H1 (cell line): ENCODE results near the gene GOLGA6C. TPM values are rescaled to one million over a fixed set of nuclear protein-coding genes. Genes with fewer than 3 reads are reported as not detected.
"Not testable (repeated sequence)": the region's sequence is repeated elsewhere in the genome, so short reads cannot be mapped to it uniquely, and the experiment has no call there.

Experiments used
- CTCF ChIA-PET: fragments of 300-600 bp; sonication (Branson Sonifier 250); formaldehyde crosslinking; loops from one replicate; lab custom pipeline; 2021; ENCODE audit not compliant: partially characterized antibody; lab: Charles Lee
- POLR2A ChIA-PET: fragments of 300-600 bp; sonication (Branson Sonifier 250); formaldehyde crosslinking; loops from one replicate; lab custom pipeline; 2021; ENCODE audit warnings: inconsistent platforms; ENCODE audit not compliant: partially characterized antibody; lab: Charles Lee
- DNase-seq, 2 experiments: peaks; one replicate each; pipeline versions ENCODE4 v3.0.0 to v3.0.0-alpha.2; 2010 to 2022; ENCODE audit warnings: low spot score in 2 of 2, low read depth in 1 of 2, mixed read lengths in 1 of 2
- FAIRE-seq: peaks from 2 replicates; lab custom pipeline; 2011; peaks lifted over from hg19 to GRCh38; lab: Jason Lieb, UNC
- H2AFZ ChIP-seq: 2 replicates; pipeline ENCODE4 v1.8.1; 2012; ENCODE audit warnings: low read length, inconsistent platforms
- H2AK5ac ChIP-seq: 2 replicates; pipeline ENCODE4 v1.6.1; 2013; ENCODE audit warnings: low read depth, low read length
- H2BK120ac ChIP-seq: replicated peaks from 2 replicates; pipeline ENCODE3; 2013; ENCODE audit warnings: low read depth, low read length, inconsistent platforms
- H2BK12ac ChIP-seq: 2 replicates; pipeline ENCODE4 v1.6.1; 2013; ENCODE audit warnings: low read depth, low read length
- H2BK15ac ChIP-seq: 2 replicates; pipeline ENCODE4 v1.6.1; 2013; ENCODE audit warnings: low read length
- H2BK20ac ChIP-seq: 2 replicates; pipeline ENCODE4 v1.6.1; 2013; ENCODE audit warnings: low read length
- H2BK5ac ChIP-seq: 2 replicates; pipeline ENCODE4 v1.6.1; 2013; ENCODE audit warnings: low read depth, low read length
- H3K14ac ChIP-seq: 2 replicates; pipeline ENCODE4 v1.6.1; 2013; ENCODE audit warnings: inconsistent platforms; ENCODE audit not compliant: insufficient read length
- H3K18ac ChIP-seq: 2 replicates; pipeline ENCODE4 v1.6.1; 2013; ENCODE audit warnings: low read length; ENCODE audit errors: extremely low read depth
- H3K23ac ChIP-seq: 2 replicates; pipeline ENCODE4 v1.6.1; 2013; ENCODE audit warnings: inconsistent platforms; ENCODE audit not compliant: insufficient read length
- H3K23me2 ChIP-seq: 2 replicates; pipeline ENCODE4 v1.6.1; 2013; ENCODE audit warnings: low read depth, low read length
- H3K27ac ChIP-seq: 2 replicates; pipeline ENCODE4 v1.6.1; 2011; ENCODE audit warnings: low read depth, low read length, inconsistent platforms
- H3K27me3 ChIP-seq, 4 experiments: replicated peaks in 1 of 4; 1 replicate in 1 of 4; 2 replicates in 3 of 4; pipeline versions ENCODE4 v1.6.1 to v1.8.1; 2011 to 2013; ENCODE audit warnings: low read length in 3 of 4, mild to moderate bottlenecking in 3 of 4, inconsistent platforms in 2 of 4, mixed read lengths in 2 of 4, moderate library complexity in 1 of 4; ENCODE audit not compliant: control insufficient read depth in 3 of 4, insufficient read depth in 3 of 4; ENCODE audit errors: extremely low read depth in 1 of 4
- H3K36me3 ChIP-seq, 4 experiments: 2 replicates each; pipeline versions ENCODE4 v1.6.1 to v1.8.1; 2011 to 2013; ENCODE audit warnings: mild to moderate bottlenecking in 4 of 4, low read length in 3 of 4, moderate library complexity in 2 of 4, control low read depth in 1 of 4, inconsistent platforms in 1 of 4; ENCODE audit not compliant: insufficient read depth in 4 of 4, control insufficient read depth in 2 of 4
- H3K4ac ChIP-seq: replicated peaks from 2 replicates; pipeline ENCODE3; 2013; ENCODE audit warnings: low read length, low read depth, mixed read lengths, inconsistent platforms; ENCODE audit not compliant: insufficient read length
- H3K4me1 ChIP-seq, 4 experiments: replicated peaks in 1 of 4; 1 replicate in 1 of 4; 2 replicates in 3 of 4; pipeline versions ENCODE4 v1.6.1 to v1.8.1; 2011 to 2013; ENCODE audit warnings: low read length in 3 of 4, inconsistent platforms in 2 of 4, mixed read lengths in 1 of 4; ENCODE audit not compliant: insufficient read depth in 4 of 4, control insufficient read depth in 3 of 4
- H3K4me2 ChIP-seq, 2 experiments: 2 replicates each; pipeline versions ENCODE4 v1.6.1 to v1.8.1; 2011 to 2013; ENCODE audit warnings: low read depth in 2 of 2, low read length in 2 of 2, control low read depth in 1 of 2, inconsistent platforms in 1 of 2, mild to moderate bottlenecking in 1 of 2; ENCODE audit not compliant: insufficient read depth in 1 of 2
- H3K4me3 ChIP-seq, 4 experiments: fragments of 200-600, 300-600 bp in 1 of 4; sonication (generic), shearing (Covaris generic), sonication (Bioruptor Twin) in 1 of 4; 2 replicates each; pipeline versions ENCODE4 v1.5.1 to v1.8.1; 2011 to 2016; ENCODE audit warnings: low read length in 4 of 4, low read depth in 3 of 4, control low read depth in 2 of 4, inconsistent platforms in 2 of 4, mild to moderate bottlenecking in 2 of 4, mixed read lengths in 1 of 4, moderate library complexity in 1 of 4; ENCODE audit not compliant: insufficient read depth in 2 of 4; ENCODE audit errors: extremely low read depth in 1 of 4
- H3K56ac ChIP-seq: replicated peaks from 2 replicates; pipeline ENCODE3; 2013; ENCODE audit warnings: low read depth, mild to moderate bottlenecking, mixed read lengths, low read length, inconsistent platforms; ENCODE audit not compliant: insufficient read length
- H3K79me1 ChIP-seq: 2 replicates; pipeline ENCODE4 v1.6.1; 2013; ENCODE audit warnings: low read depth, low read length, control low read depth
- H3K79me2 ChIP-seq, 2 experiments: 2 replicates each; pipeline versions ENCODE4 v1.6.1 to v1.8.1; 2012 to 2013; ENCODE audit warnings: low read length in 2 of 2, mild to moderate bottlenecking in 2 of 2, inconsistent platforms in 1 of 2; ENCODE audit not compliant: insufficient read depth in 2 of 2, control insufficient read depth in 1 of 2
- H3K9ac ChIP-seq, 4 experiments: replicated peaks in 1 of 4; 1 replicate in 1 of 4; 2 replicates in 3 of 4; pipeline versions ENCODE4 v1.6.1 to v1.8.1; 2011 to 2013; ENCODE audit warnings: low read depth in 3 of 4, low read length in 3 of 4, control low read depth in 2 of 4, mild to moderate bottlenecking in 2 of 4, moderate library complexity in 2 of 4, inconsistent platforms in 1 of 4; ENCODE audit errors: extremely low read depth in 1 of 4
- H3K9me3 ChIP-seq, 2 experiments: 2 replicates each; pipeline versions ENCODE4 v1.6.1 to v1.8.1; 2012 to 2013; ENCODE audit warnings: mild to moderate bottlenecking in 2 of 2, moderate library complexity in 2 of 2, control low read depth in 1 of 2, inconsistent platforms in 1 of 2, low read depth in 1 of 2, low read length in 1 of 2, mixed read lengths in 1 of 2; ENCODE audit not compliant: insufficient read depth in 2 of 2
- H4K20me1 ChIP-seq, 2 experiments: replicated peaks in 1 of 2; 2 replicates each; pipeline versions ENCODE3 to v1.8.1; 2011 to 2013; ENCODE audit warnings: inconsistent platforms in 2 of 2, low read length in 2 of 2, mild to moderate bottlenecking in 1 of 2; ENCODE audit not compliant: insufficient read depth in 2 of 2, control insufficient read depth in 1 of 2
- H4K5ac ChIP-seq: 2 replicates; pipeline ENCODE4 v1.6.1; 2013; ENCODE audit warnings: low read length, low read depth, mixed read lengths, inconsistent platforms; ENCODE audit not compliant: insufficient read length
- H4K8ac ChIP-seq: 2 replicates; pipeline ENCODE4 v1.8.0; 2013; ENCODE audit warnings: mild to moderate bottlenecking, moderate library complexity, low read length, inconsistent platforms; ENCODE audit not compliant: insufficient read depth; ENCODE audit errors: extremely low read depth
- H4K91ac ChIP-seq: replicated peaks from 2 replicates; pipeline ENCODE3; 2013; ENCODE audit warnings: low read length, mixed read lengths, inconsistent platforms; ENCODE audit not compliant: insufficient read length
- SIRT6 ChIP-seq: IDR thresholded peaks from one replicate; pipeline ENCODE4 v1.7.1; 2012; ENCODE audit warnings: low read length, inconsistent platforms
- TAF1 ChIP-seq: IDR thresholded peaks from 2 replicates; pipeline ENCODE4 v1.6.1; 2011; ENCODE audit warnings: mild to moderate bottlenecking, low read depth, low read length
- WGBS, 2 experiments: shearing (Covaris generic) in 1 of 2; methylation state at CpG; one replicate each; pipeline versions ENCODE4 v1.1.6 to v1.1.7; 2013 to 2015; ENCODE audit warnings: low lambda C conversion rate in 2 of 2, mixed read lengths in 2 of 2, inconsistent platforms in 1 of 2, low coverage in 1 of 2, missing lambda C conversion rate in 1 of 2; ENCODE audit not compliant: insufficient replicate concordance in 2 of 2, insufficient coverage in 1 of 2, insufficient read length in 1 of 2; ENCODE audit errors: extremely low coverage in 1 of 2, missing lambda C conversion rate in 1 of 2; 5-methylcytosine and 5-hydroxymethylcytosine counted together
- polyA plus RNA-seq, 7 experiments: library from polyadenylated mRNA; depleted of rRNA in 3 of 7; stranded (reverse) in 5 of 7; unstranded in 2 of 7; fragments of >200 nt in 5 of 7; fragments of 200-250 nt in 2 of 7; gene quantifications; 1 replicate in 5 of 7; 2 replicates in 1 of 7; 4 replicates in 1 of 7; pipeline versions ENCODE4 v1.2.1 to v1.2.3, GENCODE V29; 2011 to 2013; ENCODE audit warnings: missing spikeins in 2 of 7, mixed read lengths in 2 of 7
- total RNA-seq: library from RNA; stranded (reverse); fragmentation: NEBNext Ultra II Directional; extraction: Animal tissue kit (Norgen Biotek cat#: 25700); gene quantifications from 2 replicates; pipeline ENCODE4 v1.2.1, GENCODE V29; 2021

GOLGA6C gene
- total and polyA plus RNA-seq, 2 of the 8 experiments (the other 6 are each of a cell fraction or from before 2014, with no cell fraction given), result 0.14 to 0.35 TPM

- TF ChIP-seq SIRT6 (no peak), TAF1 (no peak)
Observed at GRCh38 chr15:75309711-75310110, 51.6 kb downstream of the GOLGA6C start (continued).

GRCh38 chr15:75312548-75312947, 54.4 kb downstream of the GOLGA6C start:
- H3K4me2 ChIP-seq, H4K5ac ChIP-seq, H4K8ac ChIP-seq, H2BK5ac ChIP-seq, POLR2A ChIA-PET, H3K4ac ChIP-seq, DNase-seq, H3K23ac ChIP-seq, CTCF ChIA-PET, H3K27ac ChIP-seq, FAIRE-seq, H2BK120ac ChIP-seq, H3K56ac ChIP-seq, H3K79me1 ChIP-seq, H3K9me3 ChIP-seq, H2BK12ac ChIP-seq, H2AFZ ChIP-seq, H3K18ac ChIP-seq, H3K27me3 ChIP-seq, H3K14ac ChIP-seq, H3K36me3 ChIP-seq, H3K4me1 ChIP-seq, H3K9ac ChIP-seq, H2BK15ac ChIP-seq, H4K91ac ChIP-seq, H4K20me1 ChIP-seq, H3K4me3 ChIP-seq, H2BK20ac ChIP-seq, H3K23me2 ChIP-seq, H3K79me2 ChIP-seq, H2AK5ac ChIP-seq: not testable (repeated sequence)
- WGBS, 2 experiments, result 100% methylated on average over 1 of the region's 1 CpG; no CpG with 5 or more reads in 1 of the 2 experiments
